Testis (tissue), 3 donors: ENCODE measurements around the gene FAXDC2. TPM values are rescaled to one million over a fixed set of nuclear protein-coding genes. Genes with fewer than 3 reads are reported as not detected.
"Not testable (repeated sequence)": the region's sequence is repeated elsewhere in the genome, so short reads cannot be mapped to it uniquely, and the experiment has no call there.

Source experiments
- DNase-seq: peaks from one replicate; pipeline ENCODE4 v3.0.0-alpha.2; 2019
- H3K27ac ChIP-seq, 2 donors: fragments of 200-600 bp; sonication (generic); one replicate each; pipeline ENCODE4 v1.5.1; 2019
- H3K27me3 ChIP-seq: fragments of 200-600 bp; sonication (generic); one replicate; pipeline ENCODE4 v1.5.1; 2019
- H3K36me3 ChIP-seq: fragments of 200-600 bp; sonication (generic); one replicate; pipeline ENCODE4 v1.5.1; 2017; ENCODE audit warnings: low read depth; ENCODE audit errors: missing control alignments
- H3K4me1 ChIP-seq: fragments of 200-600 bp; sonication (generic); one replicate; pipeline ENCODE4 v1.5.1; 2019
- H3K4me3 ChIP-seq, 2 donors: fragments of 200-600 bp; sonication (generic); one replicate each; pipeline ENCODE4 v1.5.1; 2017 to 2019
- H3K9me3 ChIP-seq: fragments of 200-600 bp; sonication (generic); one replicate; pipeline ENCODE4 v1.5.1; 2017
- CTCF ChIP-seq, 3 experiments: fragments of 450-650 bp in 2 of 3; fragments of 200-600 bp in 1 of 3; sonication (generic) in 1 of 3; IDR thresholded peaks; one replicate each; pipeline ENCODE4 v1.5.1; 2016 to 2019; ENCODE audit warnings: antibody characterized with exemption in 3 of 3, mild to moderate bottlenecking in 2 of 3, moderate library complexity in 1 of 3
- POLR2A ChIP-seq: fragments of 450-650 bp; IDR thresholded peaks from one replicate; pipeline ENCODE4 v1.6.1; 2017; ENCODE audit warnings: antibody characterized with exemption, mild to moderate bottlenecking, moderate library complexity
- whole genome bisulfite sequencing, 2 donors: methylation state at CpG; one replicate each; pipeline ENCODE4 v1.1.5; 2018; 5-methylcytosine and 5-hydroxymethylcytosine counted together
- intact Hi-C: fragments of 100-400 bp; cut with DNase I; formaldehyde crosslinking; loops from one replicate; pipeline ENCODE4 v1.15.1; 2023; ENCODE audit warnings: low total_unique reads
- polyA plus RNA-seq: library from polyadenylated mRNA; stranded (reverse); fragments of 350-450 nt; fragmentation: Illumina TruSeq; extraction: RNeasy Lipid Tissue Mini Kit (QIAGEN cat#74804); gene quantifications from one replicate; pipeline ENCODE4 v1.2.3, GENCODE V29; 2014; ENCODE audit warnings: low read depth, low replicate concordance; ENCODE audit not compliant: insufficient read depth
- total RNA-seq, 2 donors: library from RNA; depleted of rRNA; stranded (reverse); fragments of >200 nt; gene quantifications; one replicate each; pipeline ENCODE4 v1.2.3, GENCODE V29; 2016

Gene FAXDC2
- total and polyA plus RNA-seq, 3 donors from 2014 or later = 32.5 to 76.8 (median 54.7) TPM

DNA sequence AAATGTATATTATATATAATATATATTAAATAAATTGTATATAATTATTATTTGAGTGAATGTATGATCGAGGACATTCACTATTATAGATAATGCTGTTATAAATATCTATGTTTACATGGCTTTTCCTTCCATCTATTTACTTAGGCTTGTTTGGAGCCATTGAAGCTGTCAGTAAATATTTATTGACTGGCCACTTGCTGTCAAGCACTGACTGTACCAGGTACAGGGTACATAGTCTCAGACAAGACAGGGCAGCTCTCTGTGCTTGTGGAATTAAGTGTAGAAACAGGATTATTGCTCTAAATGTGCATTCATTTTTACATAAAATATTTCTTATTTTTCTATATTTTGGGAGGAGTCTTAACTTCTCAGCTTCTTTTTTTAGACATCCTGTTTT, 16.4 kb downstream of the FAXDC2 start:
- H3K36me3 ChIP-seq = no peaks in the 10 kb centered on the region

GRCh38 chr5:154832804-154833203, 17.6 kb downstream of the FAXDC2 start:
- H3K4me3 ChIP-seq, DNase-seq, H3K27ac ChIP-seq, intact Hi-C loops, H3K36me3 ChIP-seq, H3K9me3 ChIP-seq, H3K27me3 ChIP-seq: not testable (repeated sequence)
- H3K4me1 ChIP-seq = peaks cover 10% of the 10 kb centered on the region
- WGBS, 2 donors = 89 to 96% methylated on average over 3 of the region's 3 CpGs

More for the DNA sequence above, 16.4 kb downstream of the FAXDC2 start:
- H3K9me3 ChIP-seq = no peaks in the 10 kb centered on the region
- WGBS, 2 donors = 85 to 91% methylated on average over 1 of the region's 1 CpG
- intact Hi-C loops = no loop called here
- TF ChIP-seq POLR2A (no peak), CTCF (IDR thresholded peaks at IDR 0.05) (no peak)
- DNase-seq = no peak
- peaks cover 10% of the 10 kb centered on the region for H3K4me1 ChIP-seq
- no peak overlapping the region for H3K4me3 ChIP-seq
- no peaks in the 10 kb centered on the region for H3K27me3 ChIP-seq
- H3K27ac ChIP-seq = no peak overlapping the region

DNA sequence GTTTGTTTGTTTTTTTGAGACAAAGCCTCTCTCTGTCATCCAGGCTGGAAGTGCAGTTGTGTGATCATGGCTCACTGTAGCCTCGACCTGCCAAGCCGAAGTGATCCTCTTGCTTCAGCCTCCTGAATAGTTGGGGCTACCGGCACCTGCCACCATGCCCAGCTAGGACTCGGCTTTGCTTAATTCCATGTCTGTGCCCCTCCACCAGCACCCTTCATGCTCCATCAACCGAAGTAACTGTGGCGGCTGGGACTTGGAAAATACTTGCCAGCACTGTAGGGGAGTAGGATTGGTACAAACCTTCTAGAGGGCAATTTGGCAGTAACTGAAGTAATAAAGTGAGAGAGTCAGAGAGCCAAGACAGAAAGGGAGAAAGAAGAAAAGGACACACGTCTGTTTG, 19.0 kb downstream of the FAXDC2 start:
- Histone ChIP-seq H3K4me3 (no peak overlapping the region), H3K27me3 (no peaks in the 10 kb centered on the region), H3K36me3 (no peaks in the 10 kb centered on the region), H3K4me1 (peaks cover 10% of the 10 kb centered on the region), H3K27ac (no peak overlapping the region), H3K9me3 (no peaks in the 10 kb centered on the region)
- DNase-seq = no peak
- TF ChIP-seq POLR2A = no peak
- TF ChIP-seq CTCF (IDR thresholded peaks at IDR 0.05) = no peak
- 87 to 90% methylated on average over 7 of the region's 7 CpGs for WGBS, 2 donors
- intact Hi-C loops = no loop called here

- no peak for DNase-seq
- Histone ChIP-seq H3K36me3 (no peaks in the 10 kb centered on the region), H3K4me3 (no peak overlapping the region), H3K4me1 (peaks cover 10% of the 10 kb centered on the region), H3K9me3 (no peaks in the 10 kb centered on the region), H3K27me3 (no peaks in the 10 kb centered on the region), H3K27ac (no peak overlapping the region)
- TF ChIP-seq POLR2A (no peak), CTCF (IDR thresholded peaks at IDR 0.05) (no peak)
- intact Hi-C loops = no loop called here
- WGBS, 2 donors = 88 to 92% methylated on average over 4 of the region's 4 CpGs
These were observed 19.8 kb downstream of the FAXDC2 start for GRCh38 chr5:154830596-154830995.

- DNase-seq = no peak
- Histone ChIP-seq H3K27ac (no peak overlapping the region), H3K9me3 (no peaks in the 10 kb centered on the region), H3K4me1 (peaks cover 6% of the 10 kb centered on the region), H3K4me3 (no peak overlapping the region), H3K27me3 (no peaks in the 10 kb centered on the region), H3K36me3 (no peaks in the 10 kb centered on the region)
- WGBS, 2 donors = 85 to 91% methylated on average over 7 of the region's 7 CpGs
- intact Hi-C loops = no loop called here
- TF ChIP-seq POLR2A = no peak
- TF ChIP-seq CTCF (IDR thresholded peaks at IDR 0.05) = no peak
These were observed 20.2 kb downstream of the FAXDC2 start for GRCh38 chr5:154830219-154830595.
